HTERT RPE-1 (cell line): ENCODE measurements around the gene DBF4B.

ENCODE experiments used
- in situ Hi-C: fragments of 300-500 bp; cut with MboI; formaldehyde crosslinking; loops from 4 replicates; pipeline ENCODE4 v1.14.3; 2020; ENCODE audit warnings: low sequenced_read_pairs

Gene DBF4B

DNA sequence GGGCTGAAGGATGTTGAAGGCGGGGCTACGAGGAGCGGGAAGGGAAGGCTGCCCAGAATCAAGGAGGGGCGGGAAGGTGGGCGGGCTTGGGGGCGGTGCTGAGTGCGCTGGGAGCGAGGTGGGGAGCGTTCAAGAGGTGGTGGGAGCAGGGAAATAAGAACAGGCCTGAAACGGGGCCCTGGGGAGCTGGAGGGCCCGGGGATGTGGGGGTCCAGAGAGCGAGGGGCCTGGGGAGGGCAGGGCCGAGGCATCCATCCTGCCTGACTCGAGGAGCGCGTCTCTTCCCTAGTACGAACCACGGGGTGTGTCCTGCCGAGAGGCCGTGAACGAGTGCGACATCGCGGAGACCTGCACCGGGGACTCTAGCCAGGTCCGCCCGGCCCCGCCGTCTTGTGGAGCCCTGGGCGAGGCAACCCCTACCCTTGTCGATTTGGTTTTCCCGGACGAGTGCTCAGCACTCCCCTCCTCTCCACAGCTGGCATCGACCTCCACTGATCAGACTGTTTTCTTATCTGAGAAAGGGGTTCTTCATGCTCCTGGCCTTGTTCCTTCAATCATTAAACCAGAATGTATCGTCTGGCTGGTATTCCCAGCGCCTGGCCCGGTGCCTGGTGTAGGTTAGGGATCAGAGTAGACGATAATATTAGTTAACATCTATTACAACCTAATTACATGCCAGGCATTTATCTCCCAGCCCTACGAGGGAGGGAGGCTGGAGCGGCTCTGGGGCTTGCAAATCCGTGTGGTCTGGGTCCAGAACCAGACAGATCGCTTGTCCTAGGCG, 67.6 kb downstream of the DBF4B start:
- in situ Hi-C loops = no loop called here

DNA sequence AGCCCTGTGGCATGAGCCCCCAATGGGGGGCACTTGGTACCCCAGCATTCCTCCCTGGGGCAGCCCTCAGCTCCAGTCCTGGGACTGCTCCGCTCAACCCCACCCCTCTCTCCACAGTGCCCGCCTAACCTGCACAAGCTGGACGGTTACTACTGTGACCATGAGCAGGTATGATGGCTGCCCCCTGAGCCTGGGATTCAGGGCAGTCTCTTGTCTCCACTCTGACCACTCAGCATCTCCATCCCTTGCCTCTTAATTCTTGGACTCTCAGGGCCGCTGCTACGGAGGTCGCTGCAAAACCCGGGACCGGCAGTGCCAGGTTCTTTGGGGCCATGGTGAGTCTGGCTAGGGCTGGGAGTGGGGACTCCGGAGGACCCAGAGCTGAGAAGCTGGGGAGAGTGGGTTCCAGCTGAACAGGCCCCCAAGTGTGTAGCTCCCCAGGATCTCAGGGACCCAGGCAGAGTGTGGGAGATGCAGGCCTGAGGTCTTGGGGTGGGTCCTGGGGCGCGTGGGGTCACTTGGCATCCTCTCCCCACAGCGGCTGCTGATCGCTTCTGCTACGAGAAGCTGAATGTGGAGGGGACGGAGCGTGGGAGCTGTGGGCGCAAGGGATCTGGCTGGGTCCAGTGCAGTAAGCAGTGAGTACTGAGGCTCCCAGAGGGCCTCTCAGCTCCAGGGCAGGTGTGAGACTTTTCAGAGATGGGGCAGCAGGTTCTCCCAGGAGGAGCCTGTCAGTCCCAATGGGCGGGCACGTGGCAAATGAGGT, 68.3 kb downstream of the DBF4B start:
- in situ Hi-C loops = no loop called here

DNA sequence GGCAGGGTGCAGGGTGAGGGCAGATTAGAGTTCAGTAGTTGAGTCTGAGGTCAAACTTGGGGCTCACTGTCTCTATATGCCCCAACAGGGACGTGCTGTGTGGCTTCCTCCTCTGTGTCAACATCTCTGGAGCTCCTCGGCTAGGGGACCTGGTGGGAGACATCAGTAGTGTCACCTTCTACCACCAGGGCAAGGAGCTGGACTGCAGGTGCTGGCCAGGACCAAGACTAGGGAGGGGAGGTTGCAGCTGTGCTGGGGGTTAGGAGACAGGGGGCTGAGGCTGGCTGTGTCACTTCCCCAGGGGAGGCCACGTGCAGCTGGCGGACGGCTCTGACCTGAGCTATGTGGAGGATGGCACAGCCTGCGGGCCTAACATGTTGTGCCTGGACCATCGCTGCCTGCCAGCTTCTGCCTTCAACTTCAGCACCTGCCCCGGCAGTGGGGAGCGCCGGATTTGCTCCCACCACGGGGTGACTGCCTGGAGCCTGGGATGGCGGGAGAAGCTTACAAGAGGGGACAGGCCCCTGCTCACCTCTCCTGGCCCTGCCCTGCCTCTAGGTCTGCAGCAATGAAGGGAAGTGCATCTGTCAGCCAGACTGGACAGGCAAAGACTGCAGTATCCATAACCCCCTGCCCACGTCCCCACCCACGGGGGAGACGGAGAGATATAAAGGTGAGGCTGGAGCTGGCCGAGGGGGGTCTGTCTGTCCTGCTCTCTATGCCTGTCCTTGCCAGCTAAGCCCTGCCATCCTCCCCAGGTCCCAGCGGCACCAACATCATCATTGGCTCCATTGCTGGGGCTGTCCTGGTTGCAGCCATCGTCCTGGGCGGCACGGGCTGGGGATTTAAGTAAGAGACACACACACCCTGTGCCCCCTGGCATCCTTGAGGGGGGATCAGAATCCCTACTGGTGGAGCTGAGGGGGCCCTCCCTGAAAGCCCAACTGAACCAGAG, 69.2 kb downstream of the DBF4B start:
- in situ Hi-C loops = no loop called here

DNA sequence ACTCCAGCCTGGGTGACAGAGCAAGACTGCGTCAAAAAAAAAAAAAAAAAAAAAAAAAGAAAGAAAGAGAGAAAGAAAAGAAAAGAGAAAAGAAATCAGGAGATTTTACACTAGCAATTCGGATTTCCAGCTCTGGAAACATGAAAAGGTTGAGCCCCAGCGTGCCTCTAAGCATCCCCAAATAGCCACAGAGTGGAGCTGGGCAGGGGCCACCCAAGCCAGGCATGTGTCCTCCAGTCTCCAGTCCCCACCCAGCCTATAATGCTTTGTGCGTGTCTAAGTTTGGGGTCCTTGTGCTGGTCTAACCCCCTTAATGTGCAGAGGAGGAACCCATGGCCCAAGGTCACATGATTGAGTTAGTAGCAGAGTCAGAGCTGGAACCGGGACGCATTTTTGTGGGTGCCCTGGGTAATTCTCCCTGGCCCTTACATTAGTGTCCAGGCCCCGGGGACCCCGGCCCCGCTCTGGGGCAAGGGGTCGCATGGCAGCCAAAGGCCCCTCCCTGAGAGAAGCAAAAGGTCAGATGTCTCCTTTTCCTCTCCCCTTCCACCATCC, 70.3 kb downstream of the DBF4B start:
- in situ Hi-C loops = no loop called here

DNA sequence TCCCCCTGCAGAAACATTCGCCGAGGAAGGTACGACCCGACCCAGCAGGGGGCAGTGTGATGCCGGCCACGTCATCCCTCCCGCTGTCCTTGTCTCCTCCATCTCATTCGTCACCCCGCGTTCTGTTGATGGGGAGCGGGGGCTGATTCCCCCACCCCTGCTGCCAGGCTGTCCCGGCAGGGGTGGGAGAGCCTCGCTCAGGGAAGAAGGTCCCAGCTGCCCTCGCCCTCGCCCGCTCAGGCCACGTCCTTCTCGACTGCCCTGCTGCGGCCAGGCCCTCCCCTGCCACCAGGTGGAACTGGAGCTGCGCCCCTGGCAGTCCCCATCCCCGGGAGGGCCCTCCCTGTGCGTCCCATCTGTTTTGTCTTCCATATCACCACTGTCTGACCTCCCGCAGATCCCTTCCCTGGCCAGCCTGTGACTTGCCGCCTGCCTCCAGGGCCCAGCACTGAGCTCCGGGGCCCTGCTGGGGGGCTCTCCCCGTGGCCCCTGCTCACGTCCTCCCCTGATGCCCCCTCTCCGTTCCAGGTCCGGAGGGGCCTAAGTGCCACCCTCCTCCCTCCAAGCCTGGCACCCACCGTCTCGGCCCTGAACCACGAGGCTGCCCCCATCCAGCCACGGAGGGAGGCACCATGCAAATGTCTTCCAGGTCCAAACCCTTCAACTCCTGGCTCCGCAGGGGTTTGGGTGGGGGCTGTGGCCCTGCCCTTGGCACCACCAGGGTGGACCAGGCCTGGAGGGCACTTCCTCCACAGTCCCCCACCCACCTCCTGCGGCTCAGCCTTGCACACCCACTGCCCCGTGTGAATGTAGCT, 71.0 kb downstream of the DBF4B start:
- in situ Hi-C loops = no loop called here

DNA sequence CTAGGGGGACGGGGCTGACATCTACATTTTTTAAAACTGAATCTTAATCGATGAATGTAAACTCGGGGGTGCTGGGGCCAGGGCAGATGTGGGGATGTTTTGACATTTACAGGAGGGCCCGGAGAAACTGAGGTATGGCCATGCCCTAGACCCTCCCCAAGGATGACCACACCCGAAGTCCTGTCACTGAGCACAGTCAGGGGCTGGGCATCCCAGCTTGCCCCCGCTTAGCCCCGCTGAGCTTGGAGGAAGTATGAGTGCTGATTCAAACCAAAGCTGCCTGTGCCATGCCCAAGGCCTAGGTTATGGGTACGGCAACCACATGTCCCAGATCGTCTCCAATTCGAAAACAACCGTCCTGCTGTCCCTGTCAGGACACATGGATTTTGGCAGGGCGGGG, 71.7 kb downstream of the DBF4B start:
- in situ Hi-C loops = no loop called here

DNA sequence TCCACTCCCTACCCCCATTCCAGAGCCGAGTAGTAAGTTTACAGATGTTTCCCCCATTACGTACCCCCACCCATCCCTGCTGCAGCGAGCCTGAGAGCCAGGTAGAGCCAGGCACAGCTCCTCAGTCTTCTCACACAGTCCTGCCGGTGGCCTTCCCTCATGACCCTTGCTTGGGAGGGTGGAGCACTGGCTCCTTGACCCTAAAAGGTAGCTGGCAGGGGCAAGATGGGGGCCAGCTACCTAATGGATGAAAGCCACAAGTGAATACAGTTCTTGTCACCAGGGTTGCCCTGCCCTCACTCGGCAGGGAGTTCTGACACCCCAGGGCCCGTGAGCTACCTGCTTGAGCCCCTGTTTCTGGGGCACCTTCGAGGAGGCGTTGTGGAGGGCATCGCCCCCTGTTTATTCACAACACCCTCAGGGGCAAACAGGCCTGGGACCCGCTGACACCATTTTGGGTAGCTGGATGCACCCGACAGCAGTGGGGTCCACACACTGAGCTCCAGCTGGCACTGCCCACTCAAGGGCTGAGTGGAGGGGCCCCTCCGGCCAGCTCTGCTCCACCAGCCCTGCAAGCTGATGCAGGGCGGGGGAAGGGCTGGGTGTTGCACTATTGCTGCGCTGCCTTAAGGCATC, 72.5 kb downstream of the DBF4B start:
- in situ Hi-C loops = no loop called here

DNA sequence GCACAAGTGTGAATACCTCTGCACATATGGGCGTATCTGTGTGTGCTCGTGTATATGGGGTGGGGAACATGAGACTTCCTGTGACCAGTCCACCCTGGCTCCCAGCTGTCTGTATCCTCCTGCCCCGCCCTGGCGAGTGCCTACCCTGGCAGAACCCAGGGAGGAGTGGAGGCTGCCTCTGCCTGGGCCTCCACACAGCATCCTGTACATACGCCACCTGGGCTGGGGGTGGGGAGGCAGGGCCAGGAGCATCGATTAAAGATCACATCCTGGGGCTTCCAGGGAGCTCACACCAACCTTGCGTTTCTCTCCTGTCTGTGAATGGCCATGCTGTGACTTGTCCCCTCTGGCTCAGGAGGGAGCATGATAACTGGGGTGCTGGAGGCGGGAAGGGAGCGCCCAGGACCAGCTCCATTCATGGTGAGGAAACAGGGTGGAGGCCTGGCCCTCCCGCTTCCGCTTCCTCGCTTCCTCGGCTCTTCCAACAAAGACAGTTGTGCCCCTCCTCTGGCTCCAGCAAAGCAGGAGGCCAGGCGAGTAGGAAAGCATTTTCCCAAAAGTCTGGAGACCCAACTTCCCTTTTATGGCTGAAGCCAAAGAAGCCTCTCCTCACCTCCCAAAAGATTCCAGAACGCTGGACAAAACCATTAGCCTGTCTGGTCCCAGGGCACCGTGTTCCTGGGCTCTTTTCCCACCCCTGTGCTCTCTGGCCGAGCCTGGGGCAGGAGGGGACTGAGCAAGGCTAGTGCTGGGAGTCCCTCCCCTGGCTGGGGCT, 73.3 kb downstream of the DBF4B start:
- in situ Hi-C loops = no loop called here

DNA sequence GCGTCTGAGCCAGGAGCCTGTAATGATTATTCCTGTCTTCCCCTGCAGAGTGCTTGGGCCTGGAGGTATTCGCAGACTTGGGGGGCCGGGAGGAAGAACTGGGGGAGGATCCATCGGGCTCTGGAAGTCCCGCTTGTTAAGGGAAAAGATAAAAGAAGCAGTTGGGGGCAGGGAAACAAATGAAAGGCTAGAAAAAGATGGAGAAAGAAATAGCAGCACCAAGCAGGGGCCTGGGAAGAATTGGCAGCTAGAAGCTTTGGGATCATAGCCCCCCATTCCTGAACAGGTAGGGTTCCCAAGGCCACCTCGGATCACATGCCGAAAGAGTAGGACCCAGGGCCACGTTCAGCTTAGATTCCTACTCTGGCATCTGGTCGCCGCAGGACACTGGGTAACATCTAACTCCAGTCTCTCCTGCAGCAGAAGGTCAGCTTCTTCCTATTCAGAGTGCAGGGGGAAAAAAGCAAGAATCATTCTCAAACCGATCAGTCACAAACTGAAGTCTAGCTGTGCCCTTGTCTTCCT, 73.9 kb downstream of the DBF4B start:
- in situ Hi-C loops = no loop called here

DNA sequence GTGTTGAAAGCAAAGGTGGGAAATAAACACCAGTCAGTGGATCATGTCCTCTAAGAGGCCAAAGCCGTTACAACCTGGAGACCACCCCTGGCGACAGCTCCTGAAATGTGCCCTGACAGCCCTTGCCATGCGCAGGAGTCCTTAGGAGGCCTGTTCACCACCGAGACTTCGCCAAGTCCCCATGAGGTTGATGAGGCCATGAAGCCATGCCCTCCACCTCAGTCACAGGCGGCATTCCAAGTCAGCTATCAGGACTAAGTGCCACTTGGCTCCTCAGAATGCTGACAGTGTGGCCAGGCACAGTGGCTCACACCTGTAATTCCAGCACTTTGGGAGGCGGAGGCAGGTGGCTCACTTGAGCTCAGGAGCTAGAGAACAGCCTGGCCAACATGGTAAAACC, 77.5 kb downstream of the DBF4B start:
- in situ Hi-C loops = no loop called here

DNA sequence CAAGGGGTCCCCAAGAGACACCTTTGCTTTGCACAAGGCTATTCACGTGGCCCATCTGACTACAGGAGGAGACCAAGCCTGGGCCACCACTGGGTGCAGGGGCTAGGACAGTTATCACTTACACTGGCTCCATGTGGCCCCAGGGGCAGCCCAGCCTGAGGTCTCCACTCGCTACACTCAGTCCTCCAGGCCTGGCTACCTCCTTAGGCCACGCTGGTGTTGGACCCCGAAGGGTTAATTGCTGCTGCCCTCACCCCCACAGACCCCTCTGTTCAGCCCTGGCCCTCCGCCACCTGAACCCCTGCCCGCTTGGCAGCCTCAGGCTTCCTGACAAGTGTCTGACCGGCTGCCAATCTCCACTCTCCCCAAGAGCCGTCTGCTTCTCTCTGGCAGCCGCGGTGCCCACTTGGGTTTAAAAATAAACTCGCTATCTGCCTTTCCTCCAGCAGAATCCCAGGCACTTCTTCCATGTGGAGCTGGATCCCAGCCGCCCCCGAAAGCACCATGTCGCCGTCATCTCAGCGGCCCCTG, 78.2 kb downstream of the DBF4B start:
- in situ Hi-C loops = no loop called here

DNA sequence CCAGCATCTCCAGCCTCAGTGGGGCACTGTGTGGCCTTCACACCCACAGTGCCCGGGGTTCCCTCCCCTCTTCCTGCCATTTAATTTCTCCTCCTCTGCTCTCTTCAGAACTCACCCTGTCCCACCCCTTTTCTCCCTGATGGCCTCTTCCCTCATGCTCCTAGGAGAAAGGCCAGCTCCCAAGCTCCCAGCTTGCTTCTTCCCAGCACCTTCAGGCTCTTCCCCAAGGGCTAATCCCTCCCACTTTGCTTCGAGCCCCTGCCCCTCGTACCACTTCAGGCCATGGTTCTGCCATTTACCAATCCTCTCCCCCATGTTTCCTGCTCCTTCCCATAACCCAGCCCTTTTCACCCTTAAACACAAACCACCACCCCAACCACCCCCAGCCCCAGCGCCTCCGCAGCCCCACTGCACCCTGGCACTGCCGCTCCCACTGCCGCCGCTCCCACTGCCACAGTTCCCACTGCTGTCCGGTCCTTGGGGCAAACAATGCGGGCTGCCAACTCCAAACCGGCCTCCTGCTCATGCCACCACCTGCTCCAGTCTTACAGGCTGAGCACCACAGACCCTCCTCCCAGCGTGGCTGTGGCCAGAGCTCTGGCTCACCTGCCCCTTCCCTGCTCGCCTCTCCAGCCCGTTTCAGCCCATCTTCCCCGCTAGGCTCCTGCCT, 78.9 kb downstream of the DBF4B start:
- in situ Hi-C loops = no loop called here

DNA sequence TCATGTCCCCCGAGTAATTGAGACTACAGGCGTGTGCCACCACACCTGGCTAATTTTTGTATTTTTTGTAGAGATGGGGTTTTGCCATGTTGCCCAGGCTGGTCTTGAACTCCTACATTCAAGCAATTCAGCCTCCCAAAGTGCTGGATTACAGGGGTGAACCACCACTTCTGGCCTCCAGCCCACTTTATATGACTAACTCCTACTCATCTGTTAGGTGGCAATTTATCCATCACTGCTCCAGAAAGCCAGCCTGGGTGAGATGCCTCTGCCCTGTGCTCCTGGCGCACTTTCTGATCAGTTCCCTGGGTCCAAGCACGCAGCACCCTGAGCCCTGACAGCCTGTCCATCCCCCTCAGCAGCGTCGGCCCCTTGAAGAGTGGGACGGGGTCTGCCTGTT, 79.7 kb downstream of the DBF4B start:
- in situ Hi-C loops = no loop called here

DNA sequence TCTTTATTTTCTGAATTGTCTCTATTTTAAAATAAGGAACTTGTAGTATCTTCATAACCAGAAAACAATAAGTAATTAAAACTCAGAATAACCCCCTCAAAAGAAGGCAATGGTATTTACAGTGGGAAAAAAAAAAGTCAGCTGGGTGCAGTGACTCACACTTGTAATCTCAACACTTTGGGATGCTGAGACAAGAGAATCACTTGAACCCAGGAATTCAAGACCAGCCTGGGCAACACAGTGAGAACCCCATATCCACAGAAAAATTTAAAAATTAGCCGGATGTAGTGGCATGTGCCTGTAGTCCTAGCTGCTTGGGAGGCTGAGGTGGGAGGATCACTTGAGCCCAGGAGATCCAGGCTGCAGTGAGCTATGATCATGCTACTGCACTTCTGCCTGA, 83.8 kb downstream of the DBF4B start:
- in situ Hi-C loops = no loop called here

DNA sequence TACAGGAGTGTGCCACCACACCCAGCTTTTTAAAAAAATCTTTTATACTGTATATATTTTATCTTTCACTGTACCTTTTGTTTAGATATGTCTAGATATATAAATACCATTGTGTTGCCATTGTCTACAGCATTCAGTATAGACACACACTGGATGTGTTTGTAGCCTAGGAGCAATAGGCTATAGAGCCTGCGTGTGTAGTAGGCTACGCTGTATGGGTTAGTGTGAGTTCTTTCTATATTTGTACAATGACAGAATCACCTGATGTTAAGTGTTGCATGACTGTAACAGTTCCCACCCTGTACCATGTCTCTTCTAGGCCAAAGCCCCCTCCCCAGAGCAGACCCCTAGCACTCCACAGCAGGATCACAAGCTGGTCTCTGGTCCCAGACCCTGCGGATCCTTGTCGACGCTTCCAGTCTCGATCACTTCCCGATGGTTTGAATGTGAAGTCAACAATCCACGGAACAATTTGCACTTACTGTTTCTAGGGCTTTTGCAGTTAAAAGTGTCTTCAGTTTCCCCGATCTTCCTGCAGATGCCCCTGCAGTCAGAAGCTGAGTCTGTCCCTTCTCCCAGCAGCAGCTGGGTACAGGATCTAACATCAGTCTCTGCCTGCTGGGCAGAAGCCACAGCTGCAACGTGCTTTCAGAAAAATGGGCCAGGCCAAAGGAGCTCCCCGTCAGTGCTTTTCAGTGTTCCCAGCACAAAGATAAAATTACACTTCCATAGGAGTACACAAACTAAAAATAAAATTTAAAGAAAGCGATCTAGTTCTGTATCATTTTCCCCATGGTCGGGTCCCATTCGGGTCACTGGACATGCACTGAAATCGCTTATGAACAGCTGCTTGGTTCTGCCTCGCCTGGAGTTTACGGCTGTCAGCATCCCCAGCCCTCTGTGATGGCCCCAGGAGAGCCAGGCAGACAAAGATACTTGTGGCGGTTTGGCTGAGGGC, 85.7 kb downstream of the DBF4B start:
- in situ Hi-C loops = no loop called here

DNA sequence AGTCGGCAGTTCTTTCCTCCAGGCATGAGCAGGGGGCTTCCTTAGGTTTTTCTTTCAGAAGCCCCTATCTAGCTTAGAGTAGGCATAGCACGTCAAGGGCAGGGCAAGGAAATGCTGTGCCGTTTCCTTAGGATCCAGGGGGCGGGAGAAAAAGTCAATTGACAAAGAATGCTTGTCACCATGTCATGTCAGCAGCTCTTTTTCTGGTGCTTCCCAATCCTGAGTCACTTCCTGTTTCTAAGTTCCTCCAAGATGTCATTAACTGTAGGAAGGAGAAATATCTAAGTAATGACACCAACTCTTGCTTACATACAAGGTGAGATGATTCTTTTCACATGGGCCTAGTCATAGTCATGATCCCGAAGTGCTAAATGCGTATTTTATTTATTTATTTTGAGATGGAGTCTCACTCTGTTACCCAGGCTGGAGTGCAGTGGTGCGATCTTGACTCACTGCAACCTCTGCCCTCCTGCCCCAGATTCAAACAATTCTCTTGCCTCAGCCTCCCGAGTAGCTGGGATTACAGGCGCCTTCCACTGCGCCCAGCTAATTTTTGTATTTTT, 86.5 kb downstream of the DBF4B start:
- in situ Hi-C loops = no loop called here
